Cardiac muscle cell (in vitro differentiated cells and primary cell): ENCODE results near the gene PIGC. TPM values are rescaled to one million over a fixed set of nuclear protein-coding genes. Genes with fewer than 3 reads are reported as not detected.
A peak's percentile ranks its signal among the peaks of the same experiment; 100 is the strongest.

Source experiments
- DNase-seq, 2 donors: peaks; one replicate each; pipeline versions ENCODE4 v3.0.0 to v3.0.0-alpha.2; 2010 to 2017; ENCODE audit warnings: low read depth in 1 of 2, low spot score in 1 of 2
- H3K27ac ChIP-seq: fragments of 200-600 bp; sonication (generic); 2 replicates; pipeline ENCODE4 v1.5.1; 2016
- H3K27me3 ChIP-seq: fragments of 200-600 bp; sonication (generic); 2 replicates; pipeline ENCODE4 v1.6.0; 2016; ENCODE audit warnings: control low read depth
- H3K36me3 ChIP-seq: fragments of 200-600 bp; sonication (generic); 2 replicates; pipeline ENCODE4 v1.5.1; 2016; ENCODE audit warnings: control low read depth
- H3K4me1 ChIP-seq: fragments of 200-600 bp; sonication (generic); 2 replicates; pipeline ENCODE4 v1.8.1; 2017; ENCODE audit warnings: low read depth, mild to moderate bottlenecking, mixed run types
- H3K4me3 ChIP-seq: fragments of 200-600 bp; sonication (generic); 2 replicates; pipeline ENCODE4 v1.5.1; 2016; ENCODE audit warnings: mild to moderate bottlenecking
- H3K9me3 ChIP-seq: fragments of 200-600 bp; sonication (generic); 2 replicates; pipeline ENCODE4 v1.5.1; 2017; ENCODE audit warnings: low read depth, mild to moderate bottlenecking, control low read depth
- CTCF ChIP-seq: IDR thresholded peaks from 2 replicates; pipeline ENCODE4 v1.5.1; 2012; ENCODE audit warnings: low read depth, mild to moderate bottlenecking, low read length
- polyA plus RNA-seq: library from polyadenylated mRNA; unstranded; fragments of >200 nt; fragmentation: Nextera tagmentation; extraction: Ambion mirVana; gene quantifications from 2 replicates; pipeline ENCODE4 v1.2.1, GENCODE V29; 2016
- total RNA-seq: library from RNA; depleted of rRNA; stranded (reverse); fragments of >200 nt; gene quantifications from 2 replicates; pipeline ENCODE4 v1.2.3, GENCODE V29; 2016

Gene PIGC
- total and polyA plus RNA-seq, 2 experiments from 2014 or later = 10.9 to 35.1 TPM

GRCh38 chr1:172397221-172397620, 46.6 kb downstream of the PIGC start:
- H3K9me3 ChIP-seq = no peaks in the 10 kb centered on the region
- TF ChIP-seq CTCF = no peak
- H3K27me3 ChIP-seq = no peaks in the 10 kb centered on the region
- peaks cover 4% of the 10 kb centered on the region for H3K4me1 ChIP-seq
- no peaks in the 10 kb centered on the region for H3K36me3 ChIP-seq
- H3K4me3 ChIP-seq = no peak overlapping the region
- H3K27ac ChIP-seq = no peak overlapping the region
- DNase-seq = peak in 1 of 2 donors; percentile 65

- Histone ChIP-seq H3K4me3 (no peak overlapping the region), H3K4me1 (peaks cover 4% of the 10 kb centered on the region), H3K36me3 (no peaks in the 10 kb centered on the region), H3K27ac (no peak overlapping the region), H3K27me3 (no peaks in the 10 kb centered on the region), H3K9me3 (no peaks in the 10 kb centered on the region)
- no peak for TF ChIP-seq CTCF
- DNase-seq = no peak
These were observed 48.3 kb downstream of the PIGC start for GRCh38 chr1:172395576-172395975.

DNA sequence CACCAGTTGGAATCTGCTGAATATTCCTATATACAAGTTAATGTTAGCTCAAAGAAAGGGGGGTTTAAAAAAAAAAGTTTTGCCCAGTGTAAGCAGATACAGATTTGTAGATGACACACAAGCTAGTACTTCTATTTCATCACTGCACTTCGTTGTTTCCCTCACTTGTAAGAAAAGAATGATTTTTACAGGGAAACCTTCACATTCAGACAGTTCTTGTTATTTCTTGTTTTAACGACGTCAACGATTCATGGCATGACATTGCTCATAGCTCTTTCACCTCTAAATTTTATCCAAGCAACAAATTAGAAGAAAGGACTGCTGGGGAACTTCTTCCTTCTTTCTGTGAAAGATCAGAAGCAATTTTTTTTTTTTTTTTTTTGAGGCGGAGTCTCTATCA, 49.1 kb downstream of the PIGC start:
- Histone ChIP-seq H3K4me3 (no peak overlapping the region), H3K36me3 (no peaks in the 10 kb centered on the region), H3K27me3 (no peaks in the 10 kb centered on the region), H3K27ac (peak overlapping the region; percentile 26), H3K9me3 (no peaks in the 10 kb centered on the region), H3K4me1 (peaks cover 2% of the 10 kb centered on the region)
- no peak for TF ChIP-seq CTCF
- DNase-seq = no peak

DNA sequence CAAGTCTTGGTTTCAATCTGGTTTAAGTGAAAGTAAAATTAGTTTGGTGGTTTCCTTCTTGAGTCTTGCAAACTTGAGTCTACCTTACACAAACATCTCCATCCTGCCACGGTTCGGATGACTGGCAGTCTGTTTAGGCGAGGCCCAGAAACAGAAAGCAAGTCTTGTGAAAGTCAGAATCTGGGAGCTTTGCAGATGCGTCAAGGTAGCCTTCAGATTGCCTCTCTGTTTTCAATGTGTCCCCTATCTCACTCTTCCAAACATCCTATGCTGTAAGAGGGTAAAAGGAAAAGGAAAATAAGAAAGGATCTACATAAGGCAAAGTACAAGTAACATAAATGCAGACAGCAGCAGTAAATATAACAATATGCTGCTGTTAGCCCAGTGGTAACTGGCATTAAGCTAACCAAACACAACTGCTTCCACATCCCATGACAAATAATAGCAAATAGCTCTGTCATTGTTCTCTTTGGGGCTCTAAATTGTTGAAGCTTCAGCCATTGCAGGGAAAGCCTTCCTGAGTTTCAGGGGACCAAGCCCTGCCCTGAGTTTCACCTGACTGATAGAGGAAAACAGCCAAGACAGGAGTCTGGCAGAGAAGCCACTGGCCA, 49.6 kb downstream of the PIGC start:
- no peak for DNase-seq
- H3K4me3 ChIP-seq = no peak overlapping the region
- no peak for TF ChIP-seq CTCF
- peak overlapping the region; percentile 26 for H3K27ac ChIP-seq
- no peaks in the 10 kb centered on the region for H3K27me3 ChIP-seq
- no peaks in the 10 kb centered on the region for H3K4me1 ChIP-seq
- H3K36me3 ChIP-seq = no peaks in the 10 kb centered on the region
- H3K9me3 ChIP-seq = no peaks in the 10 kb centered on the region

- no peak overlapping the region for H3K4me3 ChIP-seq
- DNase-seq = no peak
- no peaks in the 10 kb centered on the region for H3K4me1 ChIP-seq
- no peaks in the 10 kb centered on the region for H3K36me3 ChIP-seq
- H3K9me3 ChIP-seq = no peaks in the 10 kb centered on the region
- H3K27ac ChIP-seq = no peak overlapping the region
- TF ChIP-seq CTCF = no peak
- no peaks in the 10 kb centered on the region for H3K27me3 ChIP-seq
These were observed 50.5 kb downstream of the PIGC start for GRCh38 chr1:172393354-172393753.
